Left renal cortex interstitium (tissue), 4 donors: ENCODE data around the gene MAP2K7. TPM values are rescaled to one million over a fixed set of nuclear protein-coding genes. Genes with fewer than 3 reads are reported as not detected.
"Not testable (repeated sequence)": the region's sequence is repeated elsewhere in the genome, so short reads cannot be mapped to it uniquely, and the experiment has no call there.

Experiments
- DNase-seq, 4 donors: peaks; one replicate each; pipeline ENCODE4 v3.0.0-alpha.2; 2013; ENCODE audit warnings: low read depth in 4 of 4, low spot score in 2 of 4, missing footprints in 1 of 4
- polyA plus RNA-seq, 4 donors: library from polyadenylated mRNA; unstranded; fragments of 120-200 nt; gene quantifications; one replicate each; pipeline ENCODE4 v1.2.1, GENCODE V29; 2013; ENCODE audit not compliant: insufficient read length in 4 of 4

MAP2K7 gene
- polyA plus RNA-seq, 4 donors: 21.3 to 46.6 (median 36.5) TPM

DNA sequence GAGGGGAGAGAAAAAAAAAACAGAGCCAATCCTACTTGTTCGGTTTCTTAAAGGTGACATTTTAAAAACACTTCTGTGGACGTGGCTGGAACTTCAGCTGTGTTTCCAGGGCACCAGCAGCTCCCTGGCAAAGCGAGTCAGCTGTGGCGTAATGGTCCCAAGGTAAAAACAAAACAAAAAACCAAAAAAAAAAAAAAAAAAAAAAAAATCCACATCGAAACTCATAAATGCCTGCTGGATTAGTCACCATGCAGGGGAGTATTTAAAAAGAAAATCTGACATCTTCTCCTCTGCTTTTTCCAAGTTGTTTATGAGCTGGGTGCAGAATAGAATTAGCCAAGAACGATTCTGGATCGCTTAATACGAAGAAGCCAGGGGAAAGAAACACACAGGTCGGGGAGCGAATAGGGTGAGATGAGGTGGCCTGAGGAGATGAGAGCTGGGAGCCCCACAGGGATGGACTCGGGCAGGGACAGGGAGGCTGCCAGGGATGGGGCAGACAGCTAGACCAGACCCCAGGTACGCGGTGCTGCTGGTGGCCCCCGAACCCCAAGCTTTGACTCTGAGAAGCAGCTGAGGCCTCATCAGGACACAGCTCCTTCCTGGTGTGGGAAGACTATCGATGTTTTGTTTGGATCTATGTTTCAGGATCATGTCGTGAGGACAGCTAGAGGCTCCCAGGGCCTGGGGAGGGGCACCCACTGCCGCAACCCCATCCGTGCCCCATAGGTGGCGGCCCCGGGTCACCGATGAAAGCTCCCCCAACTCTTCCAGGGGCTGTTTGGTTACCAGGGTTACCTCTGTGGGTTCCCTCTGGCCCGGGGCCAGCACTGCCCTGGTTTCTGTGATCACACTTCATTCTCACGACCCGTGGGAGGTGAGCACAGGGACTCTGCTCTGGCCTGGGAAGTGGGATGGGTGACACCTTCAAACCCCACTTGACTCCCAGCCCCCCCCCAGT, 25.3 kb downstream of the MAP2K7 start:
- no peak for DNase-seq

DNA sequence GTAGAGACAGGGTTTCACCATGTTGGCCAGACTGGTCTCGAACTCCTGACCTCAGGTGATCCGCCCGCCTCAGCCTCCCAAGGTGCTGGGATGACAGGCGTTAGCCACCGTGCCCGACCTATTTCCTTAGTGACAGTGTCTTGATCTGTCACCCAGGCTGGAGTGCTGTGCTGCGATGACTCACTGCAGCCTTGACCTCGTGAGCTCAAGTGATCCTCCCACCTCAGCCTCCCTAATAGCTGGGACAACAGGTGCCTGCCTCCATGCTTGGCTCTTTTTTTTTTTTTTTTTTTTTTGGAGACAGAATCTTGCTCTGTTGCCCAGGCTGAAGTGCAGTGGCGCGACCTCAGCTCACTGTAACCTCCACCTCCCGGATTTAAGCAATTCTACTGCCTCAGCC, 26.4 kb downstream of the MAP2K7 start:
- not testable (repeated sequence) for DNase-seq

DNA sequence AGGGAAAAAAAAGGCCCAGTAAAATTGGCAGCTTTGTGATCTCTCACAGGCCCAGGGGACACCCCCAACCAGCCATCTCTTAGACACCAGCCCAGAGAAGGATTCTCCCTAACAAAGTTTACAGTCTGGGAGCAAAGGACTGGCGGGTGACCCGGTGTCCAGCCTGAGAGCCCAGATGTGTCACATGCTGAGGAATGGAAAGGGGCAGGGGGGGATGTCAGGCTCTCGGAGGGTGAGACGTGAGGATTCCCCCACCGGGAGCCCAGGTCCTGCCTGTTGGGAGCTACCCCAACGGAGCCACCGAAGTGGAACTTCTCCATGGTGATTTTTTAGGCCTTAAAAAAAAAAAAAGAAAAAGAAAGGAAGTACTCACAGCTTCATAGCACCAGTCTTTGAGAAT, 27.1 kb downstream of the MAP2K7 start:
- no peak for DNase-seq

DNA sequence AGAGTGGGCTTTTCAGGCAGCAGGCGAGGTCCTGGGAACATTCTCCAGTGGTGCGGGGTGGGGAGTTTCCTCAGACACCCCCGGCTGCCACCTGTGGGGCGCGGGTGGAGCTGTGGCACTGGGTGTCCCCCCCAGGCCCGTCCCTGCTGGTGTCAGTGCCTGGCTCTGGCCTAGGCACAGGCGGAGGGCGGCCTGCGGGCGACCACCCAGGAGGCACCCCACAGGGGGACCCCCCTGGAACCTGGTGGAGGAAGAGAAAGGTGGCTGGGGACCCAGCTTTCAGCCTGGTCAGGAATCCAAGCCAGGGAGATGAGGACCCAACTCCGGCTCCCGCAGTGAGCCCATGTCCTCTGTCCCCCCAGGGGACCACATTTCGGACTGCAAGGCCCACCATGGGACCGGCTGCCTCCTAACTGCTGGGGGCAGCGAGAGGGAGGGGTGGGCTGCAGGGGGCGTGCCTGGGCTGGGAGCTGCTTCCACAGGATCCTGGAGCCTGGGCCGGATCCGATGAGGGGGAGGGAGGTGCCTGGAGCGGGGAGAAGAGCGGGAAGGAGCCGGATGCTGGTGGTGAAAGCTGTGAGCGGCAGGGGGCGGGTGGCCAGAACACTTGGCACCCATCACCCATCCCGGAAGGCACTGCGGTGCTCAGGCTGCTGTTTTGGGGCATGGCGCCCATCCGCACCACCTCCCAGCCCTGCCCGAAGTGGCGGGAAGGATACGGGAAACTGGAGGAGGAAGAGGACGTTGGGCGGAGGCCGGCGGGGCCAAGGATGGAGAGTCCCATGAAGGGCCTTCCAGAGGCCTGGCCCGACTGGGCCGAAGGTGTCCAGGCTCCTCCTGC, 27.8 kb downstream of the MAP2K7 start:
- DNase-seq: no peak

DNA sequence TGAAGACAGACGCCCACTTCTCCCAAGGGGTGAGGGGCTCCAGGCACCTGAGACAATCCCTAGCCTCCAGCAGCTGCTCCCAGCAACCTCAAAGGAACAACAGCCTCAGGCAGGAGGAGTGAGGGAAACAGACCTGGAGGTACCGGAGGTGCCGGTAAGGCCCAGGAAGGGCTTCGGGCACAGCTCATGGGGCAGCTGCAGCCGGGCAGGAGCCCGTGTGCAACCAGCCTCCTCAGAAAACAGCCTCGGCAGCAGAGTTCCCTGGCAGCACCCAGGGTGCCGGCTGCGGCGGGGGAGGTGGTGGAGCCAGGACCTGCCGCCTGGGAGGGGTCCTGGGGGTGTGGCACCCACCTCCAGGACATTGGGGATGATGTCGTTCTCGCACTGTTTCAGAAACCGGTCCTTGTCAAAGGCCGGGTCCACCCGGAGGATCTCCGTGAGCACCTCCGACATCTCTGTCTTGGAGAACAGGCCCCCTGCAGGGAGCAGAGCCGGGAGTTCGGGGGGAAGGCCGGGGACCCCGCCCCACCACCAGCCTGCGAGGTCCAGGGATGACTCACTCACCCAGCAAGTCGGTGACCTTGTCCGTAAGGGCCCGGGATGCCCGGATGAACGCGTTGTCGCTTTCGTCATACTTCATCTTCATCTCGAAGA, 28.7 kb downstream of the MAP2K7 start:
- DNase-seq: no peak

DNA sequence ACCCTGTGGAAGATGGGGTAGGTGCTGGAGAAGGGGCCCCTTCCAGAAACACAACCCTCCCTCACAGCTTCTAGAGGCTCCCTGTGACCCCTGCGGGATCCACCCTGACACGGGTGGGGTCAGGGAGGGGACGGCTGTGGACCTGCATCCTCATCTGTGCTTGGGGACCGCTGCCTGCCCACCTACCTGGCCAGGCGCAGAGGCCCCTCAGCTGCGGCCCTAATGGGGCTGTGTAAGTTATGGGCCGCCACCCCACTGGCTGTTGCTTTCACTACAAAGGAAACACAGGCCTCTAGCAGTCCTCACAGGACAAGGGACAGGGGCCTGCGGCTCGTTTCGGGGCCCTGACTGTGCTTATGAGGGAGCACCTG, 29.2 kb downstream of the MAP2K7 start:
- no peak for DNase-seq

DNA sequence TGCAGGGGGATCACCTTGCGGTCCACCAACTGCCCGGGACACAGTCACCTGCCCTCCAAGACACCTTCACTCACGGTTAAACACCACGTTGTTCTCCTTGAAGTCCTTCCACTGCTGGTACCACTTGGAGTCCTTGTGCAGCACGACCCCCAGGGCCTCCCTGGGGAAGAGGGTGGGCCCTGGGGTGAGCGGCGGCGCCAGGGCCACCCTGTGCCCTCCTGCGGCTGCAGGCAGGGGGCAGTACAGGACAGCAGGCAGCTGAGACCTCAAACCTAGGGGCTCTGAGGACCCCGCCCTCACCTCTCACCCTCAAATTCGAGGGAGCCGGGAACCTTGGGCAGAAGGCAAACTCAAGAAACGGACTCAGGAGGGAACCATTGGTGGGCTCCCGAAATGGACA, 29.7 kb downstream of the MAP2K7 start:
- DNase-seq: no peak

DNA sequence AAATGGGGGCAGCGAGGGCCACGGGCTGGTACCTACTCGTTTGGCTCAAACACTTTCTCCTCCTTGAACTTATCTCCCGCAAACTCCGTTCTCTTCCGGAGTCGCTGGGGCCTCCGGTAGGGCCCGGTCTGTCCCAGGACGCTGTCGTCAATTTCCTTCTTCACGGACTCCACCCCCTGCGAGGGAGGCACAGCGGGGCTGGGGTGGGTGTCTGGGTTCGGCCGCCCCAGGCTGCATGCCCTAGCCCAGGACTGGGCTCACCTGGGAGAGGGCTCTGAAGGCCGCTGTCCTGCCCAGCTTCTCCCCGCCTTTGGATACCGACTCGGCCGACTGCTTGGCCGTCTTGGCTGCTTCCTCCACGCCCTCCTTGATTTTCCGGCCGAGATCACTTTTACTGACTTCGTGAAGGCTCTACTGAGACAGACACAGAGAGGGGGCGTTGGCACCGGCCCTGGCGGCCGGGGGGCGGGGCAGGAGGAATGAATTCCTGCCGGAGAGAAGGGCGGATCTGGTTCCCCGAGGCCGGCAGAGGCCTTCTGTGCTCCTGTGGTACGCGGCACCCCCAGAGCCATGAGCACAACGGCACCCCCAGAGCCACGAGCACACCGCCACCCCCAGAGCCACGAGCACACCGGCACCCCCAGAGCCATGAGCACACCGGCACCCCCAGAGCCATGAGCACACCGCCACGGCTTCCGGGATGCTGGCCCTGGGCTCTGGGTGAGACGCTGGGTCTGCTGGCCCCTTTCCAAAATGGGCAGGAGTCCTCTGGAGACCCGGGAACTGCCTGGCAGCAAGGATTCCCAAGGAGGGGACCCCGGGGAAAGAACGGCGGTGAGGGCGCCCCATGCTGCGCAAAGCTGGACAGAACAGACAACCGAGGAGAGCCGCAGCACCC, 30.4 kb downstream of the MAP2K7 start:
- no peak for DNase-seq

DNA sequence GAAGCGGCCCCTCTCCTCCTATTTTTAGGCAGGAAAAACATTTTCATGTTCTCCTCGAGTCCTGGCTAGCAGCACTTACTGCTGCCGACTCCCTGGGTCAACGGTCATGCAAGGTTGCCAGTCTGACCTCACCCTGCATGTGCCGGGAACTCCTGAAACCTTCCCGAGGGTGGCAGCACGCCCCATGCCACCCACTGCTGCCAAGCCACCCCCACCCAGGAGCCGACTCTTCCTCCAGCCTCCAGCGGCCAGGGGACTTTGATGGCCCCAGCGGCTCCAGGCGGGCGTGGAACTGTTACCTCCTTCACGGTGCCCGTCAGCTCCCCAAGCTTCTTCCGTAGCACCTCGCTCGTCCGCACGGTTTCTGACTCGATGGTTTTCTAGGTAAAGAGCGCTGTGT, 31.1 kb downstream of the MAP2K7 start:
- DNase-seq: no peak

DNA sequence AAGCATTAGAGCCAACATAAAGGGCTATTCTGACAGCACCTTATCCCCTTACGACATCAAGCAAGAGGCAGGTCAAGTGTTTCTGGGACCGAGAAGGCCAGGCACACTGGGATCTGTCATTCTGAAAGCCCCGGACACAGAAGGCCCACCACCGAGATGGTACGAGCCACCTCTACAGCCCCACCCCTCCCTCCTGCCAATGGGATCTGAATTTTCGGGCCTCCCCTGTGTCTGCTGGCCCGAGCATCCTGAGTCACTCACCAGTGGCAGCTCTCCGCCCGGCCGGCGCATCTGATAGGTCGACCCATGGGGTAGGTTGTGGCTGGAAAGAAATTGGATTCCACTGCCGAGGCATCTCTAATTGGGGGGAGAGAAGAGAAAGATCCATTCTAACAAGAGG, 37.2 kb downstream of the MAP2K7 start:
- DNase-seq: no peak

DNA sequence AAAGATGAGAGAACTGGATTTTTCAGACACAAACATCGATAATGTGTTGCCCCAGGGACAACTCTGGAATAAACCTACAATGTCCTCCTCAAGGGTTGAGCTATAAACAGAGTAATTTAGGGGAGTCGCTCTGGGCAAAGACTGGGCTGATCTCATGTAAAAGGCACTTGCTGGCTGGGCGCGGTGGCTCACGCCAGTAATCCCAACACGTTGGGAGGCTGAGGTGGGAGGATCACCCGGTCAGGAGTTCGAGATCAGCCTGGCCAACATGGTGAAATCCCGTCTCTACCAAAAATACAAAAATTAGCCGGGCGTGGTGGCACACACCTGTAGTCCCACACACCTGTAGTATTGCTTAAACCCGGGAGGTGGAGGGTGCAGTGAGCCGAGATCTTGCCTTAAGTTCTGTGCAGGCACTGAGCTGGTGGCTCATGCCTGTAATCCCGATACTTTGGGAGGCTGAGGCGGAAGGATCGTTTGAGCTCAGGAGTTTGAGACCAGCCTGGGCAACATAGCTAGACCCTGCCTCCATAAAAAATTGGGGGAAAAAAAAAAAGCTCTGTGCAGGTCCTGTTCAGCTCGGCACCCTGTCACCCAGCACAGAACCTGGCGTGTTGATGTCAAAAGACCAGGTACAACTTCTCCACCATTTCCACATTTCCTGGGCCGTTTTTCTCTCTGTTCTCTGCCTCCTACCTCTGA, 38.4 kb downstream of the MAP2K7 start:
- no peak for DNase-seq

DNA sequence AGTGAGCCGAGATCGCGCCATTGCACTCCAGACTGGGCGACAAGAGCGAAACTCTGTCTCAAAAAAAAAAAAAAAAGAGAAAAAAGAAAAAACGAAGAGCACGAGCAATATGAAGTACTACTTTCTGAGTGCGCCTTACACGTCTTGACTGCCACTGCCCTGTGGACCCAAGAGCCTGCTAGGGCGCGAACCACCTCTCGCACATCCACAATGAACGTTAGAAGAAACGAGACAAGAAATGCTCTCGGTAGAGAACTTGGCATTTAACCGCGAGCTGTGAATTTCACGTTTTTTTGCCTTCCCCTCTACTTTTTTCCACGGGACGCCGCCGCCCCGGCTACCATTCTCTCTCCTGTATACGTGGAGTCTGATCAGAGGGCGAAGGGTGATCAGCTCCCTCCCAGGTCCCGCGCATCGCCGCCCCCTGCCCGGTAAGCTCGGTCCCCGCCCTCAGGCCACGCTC, 39.3 kb downstream of the MAP2K7 start:
- DNase-seq: no peak

DNA sequence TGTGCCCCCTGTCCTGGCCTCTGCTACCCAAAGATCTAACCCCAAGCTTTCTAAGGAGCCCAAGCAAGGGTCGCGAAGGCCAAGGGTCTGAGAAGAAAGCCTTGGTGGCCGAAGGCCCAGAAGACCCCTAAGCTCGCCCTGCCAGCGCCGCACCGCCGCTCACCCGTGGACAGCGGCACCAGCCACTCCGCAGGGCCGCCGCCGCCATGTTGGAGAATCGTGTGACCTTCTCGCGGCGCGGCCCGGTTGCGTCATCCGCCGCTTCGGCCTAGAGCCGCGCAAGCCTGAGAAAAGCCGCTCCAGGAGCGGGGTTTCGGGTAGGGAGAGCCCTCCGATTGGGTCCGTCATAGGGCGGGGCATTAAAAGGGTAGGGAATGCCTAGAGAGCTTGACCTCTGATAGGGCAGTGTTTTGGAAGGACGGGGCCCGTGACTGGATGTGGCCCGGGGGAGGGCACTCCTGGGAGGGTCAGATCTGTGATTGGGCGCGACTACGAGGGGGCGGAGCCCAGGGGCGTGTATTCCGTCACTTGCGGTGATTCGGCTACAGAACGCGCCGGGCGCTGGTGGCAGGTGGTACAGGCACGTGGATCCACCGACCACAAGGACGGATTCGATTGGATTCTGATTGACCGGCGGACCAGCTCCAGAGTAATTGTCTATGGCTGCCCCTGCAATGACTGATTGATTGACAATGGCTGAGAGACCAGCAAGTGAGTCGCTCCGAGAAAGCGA, 39.9 kb downstream of the MAP2K7 start, which contains the start of gene TIMM44:
TSS of gene TIMM44 (minus strand) at position 223 of the 733 bp plus-strand sequence. CDS start at position 208, 15 bp downstream.
- peak; percentile 95 to 97 (median 96) for DNase-seq

DNA sequence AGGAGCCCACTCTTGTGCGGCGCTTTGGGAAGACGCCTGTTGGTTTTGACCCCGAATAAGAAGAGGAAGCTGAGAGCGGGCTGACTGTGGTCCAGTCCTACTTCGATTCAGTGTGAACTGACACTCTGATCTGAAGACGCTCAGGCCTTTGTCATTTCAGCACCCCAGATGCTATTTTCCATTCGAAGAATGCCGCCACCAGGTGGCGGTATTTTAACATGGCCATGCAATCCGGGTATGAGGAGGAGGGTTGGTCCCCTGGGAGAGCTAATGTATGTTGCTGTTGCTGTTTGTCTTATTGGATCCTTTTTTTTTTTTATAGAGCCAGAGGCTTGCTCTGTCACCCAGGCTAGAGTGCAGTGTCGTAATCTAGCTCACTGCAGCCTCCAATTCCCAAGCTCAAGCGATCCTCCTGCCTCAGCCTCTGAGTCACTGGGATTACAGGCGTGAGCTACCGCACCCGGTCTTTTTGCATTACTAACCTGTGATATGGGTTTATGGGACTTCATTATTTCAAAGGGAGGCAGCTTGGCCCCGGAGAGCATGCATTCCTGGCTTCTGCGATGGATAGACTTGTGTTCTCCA, 40.6 kb downstream of the MAP2K7 start:
- DNase-seq: peak; percentile 80 to 93 (median 88)

DNA sequence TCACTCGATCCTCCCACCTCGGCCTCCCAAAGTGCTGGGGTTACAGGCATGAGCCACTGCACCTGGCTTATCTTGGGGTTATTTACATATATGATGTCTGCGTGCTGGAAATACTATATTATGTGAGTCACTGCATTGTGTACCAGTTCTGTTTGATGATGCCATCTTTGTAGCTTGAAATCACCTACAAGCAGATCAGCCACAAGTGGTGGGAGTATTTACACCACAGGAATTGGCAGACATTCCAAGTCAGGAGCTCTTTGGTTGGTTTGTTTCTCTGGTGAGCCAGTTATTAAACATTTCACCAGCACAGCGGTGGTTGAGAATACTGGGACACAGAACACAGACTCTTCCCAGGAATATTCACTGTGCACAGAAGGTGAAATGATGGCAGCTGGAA, 44.3 kb downstream of the MAP2K7 start:
- DNase-seq: no peak

DNA sequence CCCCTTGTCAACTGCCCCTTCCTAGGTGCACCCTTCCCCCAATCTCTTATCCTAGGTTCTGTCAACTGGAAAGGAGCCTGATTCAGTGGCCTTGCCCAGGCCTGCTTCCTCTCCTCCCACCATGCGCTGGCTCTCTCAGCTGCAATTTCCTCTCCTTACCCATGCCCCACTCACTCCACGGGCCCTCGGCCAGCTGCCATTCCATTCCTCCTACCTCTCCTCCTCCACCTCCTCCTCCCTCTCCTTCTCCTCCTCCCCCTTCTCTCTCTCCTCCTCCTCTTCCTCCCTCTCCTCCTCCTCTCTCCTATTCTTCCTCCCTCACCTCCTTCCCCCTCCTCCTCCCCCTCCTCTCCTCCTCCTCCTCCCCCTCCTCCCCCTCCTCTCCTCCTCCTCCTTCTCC, 49.4 kb downstream of the MAP2K7 start:
- DNase-seq: no peak

DNA sequence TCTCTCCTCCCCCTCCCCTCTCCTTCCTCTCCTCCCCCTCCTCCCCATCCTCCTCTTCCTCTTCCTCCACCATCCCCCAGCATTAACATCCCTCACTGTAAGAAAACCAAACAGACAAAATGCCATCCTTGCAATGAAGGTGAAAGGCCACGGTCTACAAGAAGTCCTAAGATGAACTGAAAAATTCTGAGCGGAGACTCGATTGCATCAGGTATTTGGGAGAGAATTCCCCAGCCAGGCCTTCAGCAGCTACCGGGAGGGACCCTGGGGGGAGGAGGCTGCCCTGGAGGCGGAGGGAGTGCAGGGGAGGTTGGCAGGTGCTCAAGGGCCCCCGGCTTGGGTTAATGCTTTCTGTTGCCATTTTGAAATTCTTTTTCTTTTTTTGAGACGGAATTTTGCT, 49.9 kb downstream of the MAP2K7 start:
- DNase-seq: no peak

DNA sequence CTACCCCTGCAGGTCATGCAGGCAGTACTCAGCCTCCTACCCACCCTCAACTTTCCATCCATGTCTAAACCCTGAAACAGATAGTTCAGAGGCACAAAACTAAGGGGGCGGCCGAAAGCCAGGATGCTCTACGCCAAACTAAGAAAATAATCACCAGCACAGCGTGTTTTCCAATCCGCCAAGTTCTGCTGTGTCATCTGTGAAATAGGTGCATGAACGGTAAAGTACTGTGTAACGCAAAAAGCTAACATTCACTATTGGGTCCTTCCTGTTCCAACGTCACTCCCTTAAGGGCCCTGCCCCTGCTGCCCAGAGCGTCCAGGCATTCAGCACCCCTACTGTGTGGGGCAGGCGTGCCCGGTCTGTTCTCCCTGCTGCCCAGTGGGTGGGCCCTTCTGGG, 52.0 kb downstream of the MAP2K7 start:
- no peak for DNase-seq
